HL-60 (cell line): ENCODE data around the gene TMPRSS4.

Experiments
- CTCF ChIP-seq: IDR thresholded peaks from one replicate; pipeline ENCODE4 v1.5.1; 2011; ENCODE audit warnings: low read length, control low read depth, inconsistent platforms; ENCODE audit not compliant: insufficient read depth
- POLR2AphosphoS5 ChIP-seq: IDR thresholded peaks from 2 replicates; pipeline ENCODE4 v1.6.1; 2012; ENCODE audit warnings: low read depth
- REST ChIP-seq: IDR thresholded peaks from 2 replicates; pipeline ENCODE4 v1.6.1; 2012; ENCODE audit warnings: low read depth; ENCODE audit not compliant: insufficient replicate concordance

- TF ChIP-seq REST (no peak), CTCF (no peak), POLR2AphosphoS5 (no peak)
Observed at GRCh38 chr11:118087931-118088330, 11.1 kb downstream of the TMPRSS4 start.
